ENCODE results near the gene ZNF500. TPM values are rescaled to one million over a fixed set of nuclear protein-coding genes. Genes with fewer than 3 reads are reported as not detected.

ZNF500 gene
- total RNA-seq, 1 donor from 2014 or later: 13.1 TPM

DNA sequence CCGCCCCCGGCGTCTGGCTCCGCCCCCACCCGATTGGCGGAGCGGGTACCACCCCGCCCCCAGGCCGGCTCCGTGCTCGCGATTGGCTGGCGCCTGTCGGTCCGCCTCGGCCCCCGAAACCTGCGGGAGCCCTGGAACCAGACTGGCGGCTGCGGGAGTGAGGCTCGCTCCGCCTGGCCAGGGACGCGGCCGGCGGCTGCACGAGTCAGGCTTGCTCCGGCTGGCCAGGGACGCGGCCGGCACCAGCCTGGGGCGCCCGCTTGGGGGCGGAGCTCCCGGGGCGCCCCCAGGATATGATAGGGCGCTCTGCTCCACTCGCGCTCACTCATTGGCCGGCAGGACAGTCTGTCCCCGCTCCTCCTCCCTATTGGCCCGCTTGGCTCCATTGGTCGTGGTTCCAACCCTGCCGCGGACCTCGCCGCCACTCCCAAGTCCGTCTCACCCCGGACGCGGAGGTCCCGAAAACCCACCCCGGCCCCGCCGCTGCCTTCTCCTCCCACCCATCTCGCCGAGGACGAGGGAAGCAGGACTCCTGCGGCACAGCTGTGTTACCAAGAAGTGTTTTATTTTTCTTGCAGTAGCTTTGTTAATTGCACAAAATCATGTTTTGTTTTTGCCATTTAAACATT lies 35.8 kb upstream of the ZNF500 start:
- TF ChIP-seq, protein P1, sequence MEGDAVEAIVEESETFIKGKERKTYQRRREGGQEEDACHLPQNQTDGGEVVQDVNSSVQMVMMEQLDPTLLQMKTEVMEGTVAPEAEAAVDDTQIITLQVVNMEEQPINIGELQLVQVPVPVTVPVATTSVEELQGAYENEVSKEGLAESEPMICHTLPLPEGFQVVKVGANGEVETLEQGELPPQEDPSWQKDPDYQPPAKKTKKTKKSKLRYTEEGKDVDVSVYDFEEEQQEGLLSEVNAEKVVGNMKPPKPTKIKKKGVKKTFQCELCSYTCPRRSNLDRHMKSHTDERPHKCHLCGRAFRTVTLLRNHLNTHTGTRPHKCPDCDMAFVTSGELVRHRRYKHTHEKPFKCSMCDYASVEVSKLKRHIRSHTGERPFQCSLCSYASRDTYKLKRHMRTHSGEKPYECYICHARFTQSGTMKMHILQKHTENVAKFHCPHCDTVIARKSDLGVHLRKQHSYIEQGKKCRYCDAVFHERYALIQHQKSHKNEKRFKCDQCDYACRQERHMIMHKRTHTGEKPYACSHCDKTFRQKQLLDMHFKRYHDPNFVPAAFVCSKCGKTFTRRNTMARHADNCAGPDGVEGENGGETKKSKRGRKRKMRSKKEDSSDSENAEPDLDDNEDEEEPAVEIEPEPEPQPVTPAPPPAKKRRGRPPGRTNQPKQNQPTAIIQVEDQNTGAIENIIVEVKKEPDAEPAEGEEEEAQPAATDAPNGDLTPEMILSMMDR (IDR thresholded peaks at IDR 0.05): peak; percentile 41
- H3K27me3 Mint-ChIP-seq (ENCODE audit: low read depth): no peaks in the 10 kb centered on the region
- H3K36me3 Mint-ChIP-seq (ENCODE audit: low read depth): peaks cover 12% of the 10 kb centered on the region
- peak overlapping the region; percentile 92 for H3K27ac Mint-ChIP-seq (ENCODE audit: unreplicated experiment)
- H3K4me1 Mint-ChIP-seq (ENCODE audit: low read depth): peaks cover 25% of the 10 kb centered on the region
- no peaks in the 10 kb centered on the region for H3K9me3 Mint-ChIP-seq (ENCODE audit: low read depth)
- peak; percentile 99 for DNase-seq (ENCODE audit: low spot score)
- H3K4me3 Mint-ChIP-seq (ENCODE audit: unreplicated experiment): peak overlapping the region; percentile 82

DNA sequence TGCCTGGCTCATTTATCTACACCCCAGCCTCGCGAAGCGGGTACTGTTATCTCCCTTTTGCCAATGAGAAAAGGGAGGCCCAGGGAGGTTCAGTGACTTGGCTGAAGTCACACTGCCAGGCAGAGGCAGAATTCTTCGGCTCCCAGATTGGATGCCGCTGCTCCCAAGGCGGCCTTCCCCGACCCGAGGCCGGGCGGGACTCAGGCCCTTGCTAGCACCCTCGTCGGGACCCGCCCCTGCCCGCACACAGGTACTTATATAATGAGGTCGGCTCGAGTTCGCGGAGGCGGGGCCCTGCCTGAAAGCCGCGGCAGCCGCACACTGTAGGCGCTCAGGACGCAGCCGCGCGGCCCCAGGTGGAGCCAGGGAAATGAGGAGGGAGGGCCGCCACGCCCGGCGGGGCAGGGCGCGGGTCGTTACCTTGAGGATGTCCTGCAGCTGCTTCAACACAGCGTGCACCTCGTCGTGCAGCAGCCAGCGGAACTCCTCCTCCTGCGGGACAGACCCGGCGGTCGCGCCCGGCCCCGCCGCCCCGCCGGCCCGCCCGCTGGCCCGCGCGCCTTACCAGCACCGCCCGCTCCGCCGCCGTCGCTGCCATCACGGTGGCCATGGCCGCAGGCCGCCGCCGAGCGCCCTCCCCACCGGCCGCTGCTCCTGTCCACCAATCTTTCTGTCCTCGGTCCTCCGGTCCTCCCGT lies 35.1 kb upstream of the ZNF500 start, which contains the start of gene ROGDI:
Gene ROGDI (minus strand): TSS at position 672 of the 697 bp plus-strand sequence. CDS start 62 bp downstream, at position 610.
- DNase-seq (ENCODE audit: low spot score): no peak

DNA sequence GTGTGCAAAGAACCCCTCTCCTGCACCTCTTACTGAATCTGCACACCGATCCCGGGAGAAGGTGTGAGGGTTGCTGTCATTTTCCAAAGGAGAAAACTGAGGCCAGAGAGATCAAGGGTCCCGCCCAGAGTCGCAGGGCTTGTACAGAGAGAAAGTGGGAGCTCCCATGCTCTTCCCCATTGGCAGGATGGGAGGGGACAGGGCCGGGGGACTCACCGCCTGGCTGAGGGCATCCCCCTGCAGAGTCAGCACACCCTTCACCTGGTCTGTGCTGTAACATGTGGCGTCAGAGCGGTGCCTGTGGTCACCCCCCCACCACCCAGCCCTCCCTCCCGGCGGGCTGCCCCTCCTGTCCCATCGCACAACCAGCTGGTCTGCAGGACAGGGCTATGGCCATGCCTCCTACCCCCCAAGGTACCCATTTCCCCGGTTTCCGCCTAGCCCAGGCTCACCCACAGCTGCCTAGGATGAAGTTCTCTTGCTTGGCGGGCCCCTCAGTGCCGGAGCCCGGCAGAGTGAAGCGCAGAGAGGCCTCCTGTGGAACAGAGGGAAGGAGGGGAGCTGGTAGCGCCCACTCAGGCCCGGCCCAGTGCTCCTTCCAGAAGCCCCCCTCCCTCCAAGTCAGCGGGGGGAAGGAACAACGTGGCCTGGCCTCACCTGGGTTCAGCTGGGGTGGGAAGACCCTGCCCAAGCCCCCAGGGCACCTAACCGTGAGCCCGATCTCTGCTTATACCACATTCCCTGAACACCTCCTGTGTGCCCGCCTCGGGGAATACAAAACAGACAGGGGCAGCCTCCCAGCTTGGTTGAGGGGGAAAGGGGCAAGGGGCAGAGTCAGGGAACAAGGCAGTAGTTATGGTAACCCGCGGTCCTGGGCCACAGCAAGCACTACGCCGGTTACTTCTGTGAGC lies 34.3 kb upstream of the ZNF500 start:
- peak overlapping the region; percentile 82 for H3K4me3 Mint-ChIP-seq (ENCODE audit: unreplicated experiment)
- no peaks in the 10 kb centered on the region for H3K27me3 Mint-ChIP-seq (ENCODE audit: low read depth)
- H3K36me3 Mint-ChIP-seq (ENCODE audit: low read depth): peaks cover 11% of the 10 kb centered on the region
- H3K27ac Mint-ChIP-seq (ENCODE audit: unreplicated experiment): no peak overlapping the region
- DNase-seq (ENCODE audit: low spot score): no peak
- H3K9me3 Mint-ChIP-seq (ENCODE audit: low read depth): no peaks in the 10 kb centered on the region
- peaks cover 25% of the 10 kb centered on the region for H3K4me1 Mint-ChIP-seq (ENCODE audit: low read depth)
- TF ChIP-seq, protein P1 (IDR thresholded peaks at IDR 0.05): no peak

More for the DNA sequence above, 35.1 kb upstream of the ZNF500 start, which contains the start of gene ROGDI:
- H3K4me1 Mint-ChIP-seq (ENCODE audit: low read depth): peaks cover 25% of the 10 kb centered on the region
- peak within 1 kb of the TSS; percentile 82 for H3K4me3 Mint-ChIP-seq (ENCODE audit: unreplicated experiment)
- no peaks in the 10 kb centered on the region for H3K27me3 Mint-ChIP-seq (ENCODE audit: low read depth)
- peaks cover 11% of the 10 kb centered on the region for H3K36me3 Mint-ChIP-seq (ENCODE audit: low read depth)
- H3K27ac Mint-ChIP-seq (ENCODE audit: unreplicated experiment): peak within 1 kb of the TSS; percentile 92
- TF ChIP-seq, protein P1 (IDR thresholded peaks at IDR 0.05): no peak
- no peaks in the 10 kb centered on the region for H3K9me3 Mint-ChIP-seq (ENCODE audit: low read depth)

DNA sequence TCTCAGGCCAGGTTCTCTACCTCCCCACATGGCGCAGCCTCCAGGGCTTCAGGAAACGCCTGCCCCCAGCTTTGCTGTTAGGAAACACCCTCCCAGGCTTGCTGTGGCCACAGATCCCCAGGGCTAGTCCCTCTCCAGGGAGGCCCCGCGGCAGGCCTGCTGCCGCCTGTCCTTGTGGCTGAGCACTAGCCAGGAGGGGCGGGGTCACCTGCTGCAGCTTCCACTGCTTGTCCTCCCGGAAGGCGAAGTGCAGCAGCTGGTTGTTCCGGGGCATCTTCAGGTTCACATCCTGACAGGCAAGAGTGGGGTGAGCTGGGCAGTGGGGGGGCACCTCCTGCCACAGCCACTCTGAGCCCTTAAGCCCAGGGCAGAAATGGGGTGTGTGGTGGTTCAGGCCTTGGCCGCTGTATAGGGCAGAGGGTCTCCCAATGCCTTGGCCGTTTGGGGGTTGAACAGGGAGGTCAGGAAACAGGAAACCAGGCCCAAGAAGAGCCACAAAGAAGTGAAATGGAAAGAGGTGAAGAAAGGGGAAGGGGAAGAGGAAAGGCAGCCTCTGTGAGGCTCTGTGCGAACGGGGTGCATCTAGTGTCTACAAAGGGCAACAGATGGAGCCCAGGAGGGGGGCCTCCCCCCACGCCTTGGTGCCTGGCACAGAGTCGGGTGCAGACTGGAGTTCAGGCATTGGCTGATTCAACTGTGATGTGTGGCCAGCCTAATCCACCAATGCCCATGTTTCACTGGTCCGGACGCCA lies 33.5 kb upstream of the ZNF500 start:
- no peak for DNase-seq (ENCODE audit: low spot score)
- H3K27me3 Mint-ChIP-seq (ENCODE audit: low read depth): no peaks in the 10 kb centered on the region
- TF ChIP-seq, protein P1 (IDR thresholded peaks at IDR 0.05): no peak
- no peak overlapping the region for H3K27ac Mint-ChIP-seq (ENCODE audit: unreplicated experiment)
- H3K9me3 Mint-ChIP-seq (ENCODE audit: low read depth): no peaks in the 10 kb centered on the region
- peaks cover 9% of the 10 kb centered on the region for H3K36me3 Mint-ChIP-seq (ENCODE audit: low read depth)
- H3K4me1 Mint-ChIP-seq (ENCODE audit: low read depth): peaks cover 25% of the 10 kb centered on the region
- H3K4me3 Mint-ChIP-seq (ENCODE audit: unreplicated experiment): peak overlapping the region; percentile 25
